Astrocyte of the spinal cord (primary cell): ENCODE measurements around the gene P2RY13.

Source experiments
- DNase-seq: peaks from one replicate; pipeline ENCODE4 v3.0.0; 2011; ENCODE audit warnings: low read depth, low spot score
- H3K4me3 ChIP-seq: 2 replicates; pipeline ENCODE4 v1.5.1; 2011; ENCODE audit warnings: low read depth, mild to moderate bottlenecking, low read length, moderate library complexity
- CTCF ChIP-seq: IDR thresholded peaks from 2 replicates; pipeline ENCODE4 v1.5.1; 2012; ENCODE audit warnings: low read depth, mild to moderate bottlenecking, low read length, inconsistent platforms
- in situ Hi-C: cut with HindIII; loops from 2 replicates; pipeline ENCODE4 v1.10.0; 2017; ENCODE audit warnings: low sequenced_read_pairs

Gene P2RY13

GRCh38 chr3:151296226-151296625 is 33.1 kb downstream of the P2RY13 start:
- no peak for DNase-seq
- in situ Hi-C loops: no loop called here
- no peak for TF ChIP-seq CTCF
- H3K4me3 ChIP-seq: no peak overlapping the region

- DNase-seq: no peak
- in situ Hi-C loops: no loop called here
- TF ChIP-seq CTCF: no peak
- H3K4me3 ChIP-seq: no peak overlapping the region
These were observed 36.2 kb downstream of the P2RY13 start for GRCh38 chr3:151293127-151293526.

- DNase-seq: peak; percentile 64
- TF ChIP-seq CTCF: peak; percentile 43
- no peak overlapping the region for H3K4me3 ChIP-seq
- in situ Hi-C loops: no loop called here
These were observed 38.7 kb downstream of the P2RY13 start for GRCh38 chr3:151290673-151291072.

- no peak for DNase-seq
- H3K4me3 ChIP-seq: no peak overlapping the region
- in situ Hi-C loops: no loop called here
- TF ChIP-seq CTCF: no peak
These were observed 39.9 kb downstream of the P2RY13 start for GRCh38 chr3:151289445-151289844.

GRCh38 chr3:151285940-151286339 is 43.4 kb downstream of the P2RY13 start:
- no peak for DNase-seq
- no peak overlapping the region for H3K4me3 ChIP-seq
- in situ Hi-C loops: no loop called here
- no peak for TF ChIP-seq CTCF

GRCh38 chr3:151283907-151284461 is 45.4 kb downstream of the P2RY13 start:
- DNase-seq: peak; percentile 47
- no peak overlapping the region for H3K4me3 ChIP-seq
- in situ Hi-C loops: no loop called here
- no peak for TF ChIP-seq CTCF

GRCh38 chr3:151283387-151283786 is 46.0 kb downstream of the P2RY13 start:
- DNase-seq: no peak
- no peak overlapping the region for H3K4me3 ChIP-seq
- in situ Hi-C loops: no loop called here
- no peak for TF ChIP-seq CTCF
